PC-3 (cell line): ENCODE measurements around the gene ERGIC1.

Experiments used
- CTCF ChIP-seq: fragments of 300-600 bp; sonication (generic); conservative IDR thresholded peaks from 2 replicates; pipeline ENCODE4 v1.5.1; 2017; ENCODE audit warnings: antibody characterized with exemption, low read depth, mild to moderate bottlenecking, low read length
- EZH2 ChIP-seq: fragments of 300-600 bp; sonication (generic); IDR thresholded peaks from one replicate; pipeline ENCODE4 v1.6.1; 2017; ENCODE audit warnings: antibody characterized with exemption, mild to moderate bottlenecking, low read length; ENCODE audit not compliant: unreplicated experiment
- EZH2phosphoT487 ChIP-seq: fragments of 300-600 bp; sonication (generic); IDR thresholded peaks from 2 replicates; pipeline ENCODE4 v1.6.1; 2018; ENCODE audit warnings: mild to moderate bottlenecking, antibody characterized with exemption, low read length, borderline replicate concordance

DNA sequence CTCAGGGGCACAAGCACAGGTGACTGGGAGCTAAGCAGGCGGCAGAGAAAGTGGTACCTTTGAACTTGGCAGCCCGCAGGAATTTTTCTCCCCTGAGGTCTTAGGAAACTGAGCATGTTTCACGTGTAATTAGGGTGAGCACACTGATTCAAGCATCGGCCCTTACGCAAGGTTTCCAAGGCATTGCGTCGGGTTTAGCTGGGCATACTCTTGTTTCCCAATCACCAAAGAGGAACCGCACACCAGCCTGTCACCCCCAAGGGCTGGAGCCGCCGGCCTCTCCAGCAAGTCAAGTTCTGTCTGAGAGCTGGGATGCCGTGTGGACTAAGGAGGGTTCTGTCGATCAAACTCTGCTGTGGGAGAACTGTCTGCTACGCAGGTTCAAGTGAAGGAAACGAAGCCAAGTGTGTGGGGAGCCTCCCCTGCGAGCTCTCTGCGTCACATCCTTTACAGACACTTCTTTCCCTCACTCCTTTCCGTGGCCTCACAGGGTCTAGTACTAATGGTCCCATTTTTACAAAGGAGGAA lies 53.0 kb downstream of the ERGIC1 start:
- TF ChIP-seq EZH2 (no peak), CTCF (no peak), EZH2phosphoT487 (no peak)
